Measurements from ENCODE around the gene CD3D. TPM values are rescaled to one million over a fixed set of nuclear protein-coding genes. Genes with fewer than 3 reads are reported as not detected.

The CD3D gene
- total RNA-seq, 1 donor from 2014 or later, result not detected

DNA sequence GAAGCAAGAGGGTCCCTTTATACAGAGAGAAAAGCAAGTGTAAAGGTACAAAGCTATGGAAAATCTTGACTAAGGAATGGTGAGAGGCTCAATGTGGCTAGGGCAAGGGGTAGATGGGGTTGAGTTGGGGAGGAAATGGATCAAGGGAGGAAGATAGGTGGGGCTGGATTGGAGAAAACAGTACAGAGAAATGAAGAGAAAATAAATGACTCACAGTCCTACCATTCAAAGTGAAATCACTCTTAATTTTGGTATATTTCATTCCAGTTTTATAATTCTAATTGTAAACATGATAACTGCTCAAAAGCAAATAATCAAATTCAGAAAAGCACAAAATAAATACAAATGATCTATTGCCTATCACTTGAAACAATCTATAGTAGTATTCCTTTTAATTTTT lies 33.5 kb upstream of the CD3D start:
- H3K4me3 Mint-ChIP-seq (ENCODE audit: unreplicated experiment), result no peak overlapping the region
- TF ChIP-seq, protein P1, sequence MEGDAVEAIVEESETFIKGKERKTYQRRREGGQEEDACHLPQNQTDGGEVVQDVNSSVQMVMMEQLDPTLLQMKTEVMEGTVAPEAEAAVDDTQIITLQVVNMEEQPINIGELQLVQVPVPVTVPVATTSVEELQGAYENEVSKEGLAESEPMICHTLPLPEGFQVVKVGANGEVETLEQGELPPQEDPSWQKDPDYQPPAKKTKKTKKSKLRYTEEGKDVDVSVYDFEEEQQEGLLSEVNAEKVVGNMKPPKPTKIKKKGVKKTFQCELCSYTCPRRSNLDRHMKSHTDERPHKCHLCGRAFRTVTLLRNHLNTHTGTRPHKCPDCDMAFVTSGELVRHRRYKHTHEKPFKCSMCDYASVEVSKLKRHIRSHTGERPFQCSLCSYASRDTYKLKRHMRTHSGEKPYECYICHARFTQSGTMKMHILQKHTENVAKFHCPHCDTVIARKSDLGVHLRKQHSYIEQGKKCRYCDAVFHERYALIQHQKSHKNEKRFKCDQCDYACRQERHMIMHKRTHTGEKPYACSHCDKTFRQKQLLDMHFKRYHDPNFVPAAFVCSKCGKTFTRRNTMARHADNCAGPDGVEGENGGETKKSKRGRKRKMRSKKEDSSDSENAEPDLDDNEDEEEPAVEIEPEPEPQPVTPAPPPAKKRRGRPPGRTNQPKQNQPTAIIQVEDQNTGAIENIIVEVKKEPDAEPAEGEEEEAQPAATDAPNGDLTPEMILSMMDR (IDR thresholded peaks at IDR 0.05), result no peak
- DNase-seq (ENCODE audit: extremely low spot score, unreplicated experiment), result no peak
- H3K27ac Mint-ChIP-seq (ENCODE audit: unreplicated experiment), result peak overlapping the region; percentile 28
- H3K27me3 Mint-ChIP-seq (ENCODE audit: unreplicated experiment), result no peaks in the 10 kb centered on the region
- no peaks in the 10 kb centered on the region for H3K4me1 Mint-ChIP-seq (ENCODE audit: unreplicated experiment)
- H3K9me3 Mint-ChIP-seq (ENCODE audit: unreplicated experiment), result no peaks in the 10 kb centered on the region
- H3K36me3 Mint-ChIP-seq (ENCODE audit: unreplicated experiment), result peaks cover 42% of the 10 kb centered on the region

DNA sequence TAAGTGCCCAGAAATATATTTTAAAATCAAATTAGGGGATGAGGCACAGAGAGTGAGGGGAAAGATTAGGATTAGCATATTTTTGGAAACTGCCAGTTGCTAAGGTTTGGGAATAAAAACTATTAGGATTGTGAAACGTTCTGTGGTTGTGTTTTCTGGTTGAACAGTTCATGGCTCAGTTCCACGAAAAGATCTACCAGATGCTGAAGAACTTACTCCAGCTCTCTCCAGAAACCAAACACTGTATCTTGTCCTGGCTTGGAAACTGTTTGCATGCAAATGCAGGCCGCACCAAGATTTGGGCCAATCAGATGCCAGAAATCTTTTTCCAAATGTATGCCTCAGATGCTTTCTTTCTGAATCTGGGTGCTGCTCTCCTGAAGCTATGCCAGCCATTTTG lies 32.2 kb upstream of the CD3D start:
- DNase-seq (ENCODE audit: extremely low spot score, unreplicated experiment), result no peak
- no peak overlapping the region for H3K4me3 Mint-ChIP-seq (ENCODE audit: unreplicated experiment)
- H3K27me3 Mint-ChIP-seq (ENCODE audit: unreplicated experiment), result no peaks in the 10 kb centered on the region
- H3K4me1 Mint-ChIP-seq (ENCODE audit: unreplicated experiment), result no peaks in the 10 kb centered on the region
- TF ChIP-seq, protein P1 (IDR thresholded peaks at IDR 0.05), result no peak
- no peaks in the 10 kb centered on the region for H3K9me3 Mint-ChIP-seq (ENCODE audit: unreplicated experiment)
- H3K27ac Mint-ChIP-seq (ENCODE audit: unreplicated experiment), result no peak overlapping the region
- H3K36me3 Mint-ChIP-seq (ENCODE audit: unreplicated experiment), result peaks cover 48% of the 10 kb centered on the region

DNA sequence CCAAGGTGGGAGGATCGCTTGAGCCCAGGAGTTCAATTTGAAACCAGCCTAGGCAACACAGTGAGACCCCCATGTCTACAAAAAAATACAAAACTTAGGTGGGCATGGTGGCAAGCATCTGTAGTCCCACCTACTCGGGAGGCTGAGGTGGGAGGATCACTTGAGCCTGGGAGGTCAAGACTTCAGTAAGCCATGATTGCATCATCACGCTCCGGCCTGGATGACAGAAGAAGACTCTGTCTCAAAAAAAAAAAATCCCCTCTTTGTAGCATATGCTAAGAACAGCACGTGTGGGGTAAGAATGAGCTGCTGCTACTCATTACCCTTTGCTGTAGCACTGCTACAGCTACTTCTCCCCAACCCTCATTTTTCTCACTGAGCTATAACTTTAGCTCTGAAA lies 31.4 kb upstream of the CD3D start:
- TF ChIP-seq, protein P1 (IDR thresholded peaks at IDR 0.05), result no peak
- DNase-seq (ENCODE audit: extremely low spot score, unreplicated experiment), result no peak
- no peaks in the 10 kb centered on the region for H3K27me3 Mint-ChIP-seq (ENCODE audit: unreplicated experiment)
- H3K9me3 Mint-ChIP-seq (ENCODE audit: unreplicated experiment), result no peaks in the 10 kb centered on the region
- no peak overlapping the region for H3K4me3 Mint-ChIP-seq (ENCODE audit: unreplicated experiment)
- H3K4me1 Mint-ChIP-seq (ENCODE audit: unreplicated experiment), result no peaks in the 10 kb centered on the region
- peaks cover 54% of the 10 kb centered on the region for H3K36me3 Mint-ChIP-seq (ENCODE audit: unreplicated experiment)
- no peak overlapping the region for H3K27ac Mint-ChIP-seq (ENCODE audit: unreplicated experiment)

DNA sequence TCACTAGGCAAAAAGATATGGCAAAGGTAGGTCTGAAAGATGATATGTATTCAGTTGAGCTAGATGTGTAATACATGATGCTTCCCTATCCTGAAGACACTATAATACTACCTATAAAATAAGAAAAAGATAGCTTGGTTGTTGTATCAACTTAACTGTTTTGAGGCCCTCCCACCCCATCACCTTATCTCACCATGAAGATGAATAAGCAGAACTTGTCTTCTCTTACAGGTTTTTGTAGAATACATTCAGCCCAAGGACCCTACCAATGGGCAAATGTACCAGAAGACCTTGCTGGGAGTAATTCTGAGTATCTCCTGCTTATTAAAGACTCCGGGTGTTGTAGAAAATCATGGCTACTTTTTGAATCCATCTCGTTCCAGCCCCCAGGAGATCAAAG lies 30.8 kb upstream of the CD3D start:
- no peaks in the 10 kb centered on the region for H3K4me1 Mint-ChIP-seq (ENCODE audit: unreplicated experiment)
- H3K27ac Mint-ChIP-seq (ENCODE audit: unreplicated experiment), result no peak overlapping the region
- H3K4me3 Mint-ChIP-seq (ENCODE audit: unreplicated experiment), result no peak overlapping the region
- TF ChIP-seq, protein P1 (IDR thresholded peaks at IDR 0.05), result no peak
- H3K27me3 Mint-ChIP-seq (ENCODE audit: unreplicated experiment), result no peaks in the 10 kb centered on the region
- DNase-seq (ENCODE audit: extremely low spot score, unreplicated experiment), result no peak
- peaks cover 55% of the 10 kb centered on the region for H3K36me3 Mint-ChIP-seq (ENCODE audit: unreplicated experiment)
- no peaks in the 10 kb centered on the region for H3K9me3 Mint-ChIP-seq (ENCODE audit: unreplicated experiment)

DNA sequence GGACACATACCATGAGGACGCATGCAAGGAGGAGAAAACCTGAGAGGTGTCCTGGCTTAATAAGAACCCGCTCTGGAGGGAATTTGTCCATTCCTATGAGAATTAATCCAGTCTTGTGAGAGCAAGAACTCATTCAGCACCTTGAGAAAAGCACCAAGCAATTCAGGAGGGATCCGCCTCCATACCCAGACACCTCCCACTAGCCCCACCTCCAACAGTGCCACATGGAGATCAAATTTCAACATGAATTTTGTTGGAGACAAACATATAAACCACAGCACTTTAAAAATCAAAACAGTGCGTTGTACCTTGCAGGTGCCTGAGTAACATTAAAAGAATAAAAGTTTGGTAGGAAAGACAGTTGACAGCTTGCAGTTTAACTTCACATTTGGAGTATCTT lies 28.3 kb upstream of the CD3D start:
- no peak for DNase-seq (ENCODE audit: extremely low spot score, unreplicated experiment)

More for the DNA sequence above, 28.3 kb upstream of the CD3D start:
- Mint-ChIP-seq H3K27ac (ENCODE audit: unreplicated experiment) (no peak overlapping the region), H3K27me3 (ENCODE audit: unreplicated experiment) (no peaks in the 10 kb centered on the region), H3K36me3 (ENCODE audit: unreplicated experiment) (peaks cover 58% of the 10 kb centered on the region), H3K4me1 (ENCODE audit: unreplicated experiment) (no peaks in the 10 kb centered on the region), H3K4me3 (ENCODE audit: unreplicated experiment) (no peak overlapping the region), H3K9me3 (ENCODE audit: unreplicated experiment) (no peaks in the 10 kb centered on the region)
- TF ChIP-seq, protein P1 (IDR thresholded peaks at IDR 0.05), result no peak
